GM19238 (cell line): ENCODE measurements around the gene BIK.
"Not testable (repeated sequence)": the region's sequence is repeated elsewhere in the genome, so short reads cannot be mapped to it uniquely, and the experiment has no call there.

Experiments
- DNase-seq: peaks from one replicate; pipeline ENCODE4 v3.0.0; 2011; ENCODE audit warnings: low spot score; ENCODE audit not compliant: insufficient read length

Gene BIK

DNA sequence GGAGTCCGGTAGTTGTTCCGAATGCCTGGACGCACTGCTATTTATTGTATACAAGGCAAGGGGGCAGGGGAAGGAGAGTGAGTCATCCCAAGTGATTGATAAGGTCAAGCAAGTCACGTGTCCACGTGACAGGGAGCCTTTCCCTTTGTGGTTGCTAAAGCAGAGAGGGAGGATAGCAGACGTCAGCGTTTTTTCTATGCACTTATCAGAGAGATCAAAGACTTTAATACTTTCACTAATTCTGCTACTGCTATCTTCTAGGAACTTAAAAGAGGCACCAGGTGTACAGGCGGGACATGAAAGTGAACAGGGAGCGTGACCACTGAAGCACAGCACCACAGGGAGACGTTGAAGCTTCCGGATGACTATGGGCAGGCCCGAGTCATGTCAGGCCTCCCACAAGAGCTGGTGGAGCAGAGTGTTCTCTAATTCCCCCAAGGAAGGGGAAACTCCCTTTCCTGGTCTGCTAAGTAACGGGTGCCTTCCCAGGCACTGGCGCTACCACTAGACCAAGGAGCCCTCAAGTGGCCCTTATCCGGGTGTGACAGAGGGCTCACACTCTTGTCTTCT, 6.4 kb upstream of the BIK start:
- DNase-seq = not testable (repeated sequence)

DNA sequence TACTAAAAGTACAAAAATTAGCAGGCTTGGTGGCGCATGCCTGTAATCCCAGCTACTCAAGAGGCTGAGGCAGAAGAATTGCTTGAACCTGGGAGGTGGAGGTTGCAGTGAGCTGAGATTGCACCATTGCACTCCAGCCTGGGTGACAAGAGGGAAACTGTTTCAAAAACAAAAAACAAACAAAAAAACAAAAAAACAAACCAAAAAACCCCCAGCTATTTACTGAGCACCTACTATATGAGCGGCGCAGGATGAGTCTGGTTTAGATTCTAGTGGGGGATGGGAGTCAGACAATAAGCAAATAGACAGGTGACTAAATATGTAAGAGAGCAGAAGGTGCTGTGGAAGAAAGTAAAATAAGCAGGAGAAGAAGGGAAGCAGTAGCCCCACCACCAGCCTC, 5.6 kb upstream of the BIK start:
- not testable (repeated sequence) for DNase-seq

DNA sequence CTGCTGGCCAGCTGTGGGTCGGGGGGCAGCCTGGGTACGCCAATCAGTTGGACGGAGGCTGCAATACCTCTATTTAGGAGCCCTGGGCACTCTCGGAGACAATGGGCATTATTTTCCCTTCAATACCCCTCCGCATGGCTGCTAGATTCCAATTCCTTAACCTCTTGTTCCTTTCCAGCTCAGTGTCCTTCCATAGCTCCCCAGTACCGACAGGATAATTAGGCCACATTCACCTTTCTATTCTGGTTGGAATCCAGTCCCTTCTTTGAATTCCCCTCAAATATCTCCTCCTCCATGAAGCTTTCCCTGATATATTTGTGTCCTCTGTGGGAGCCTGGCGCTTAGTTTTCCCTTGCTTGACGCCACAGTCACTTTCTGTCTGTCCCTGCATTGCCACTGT, 4.2 kb upstream of the BIK start:
- DNase-seq = no peak

DNA sequence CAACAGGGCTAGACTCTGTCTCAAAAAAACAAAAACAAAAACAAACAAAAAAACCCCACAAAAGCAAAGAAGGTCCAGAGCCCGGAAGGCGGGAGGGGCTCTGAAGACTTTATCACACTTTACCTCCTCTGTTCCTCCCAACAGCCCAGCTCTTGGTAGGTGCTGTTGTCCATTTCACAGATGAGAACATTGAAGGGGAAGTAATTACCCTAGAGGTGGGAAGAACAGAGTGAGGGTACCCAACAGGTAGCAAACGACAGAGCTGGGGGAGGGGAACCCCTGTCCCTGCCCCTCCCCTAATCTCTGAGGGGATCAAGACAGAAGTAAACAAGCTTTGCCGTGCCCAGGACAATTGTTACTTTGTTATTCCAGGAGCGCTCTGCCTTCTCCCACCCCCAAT, 1.0 kb upstream of the BIK start:
- DNase-seq = no peak

DNA sequence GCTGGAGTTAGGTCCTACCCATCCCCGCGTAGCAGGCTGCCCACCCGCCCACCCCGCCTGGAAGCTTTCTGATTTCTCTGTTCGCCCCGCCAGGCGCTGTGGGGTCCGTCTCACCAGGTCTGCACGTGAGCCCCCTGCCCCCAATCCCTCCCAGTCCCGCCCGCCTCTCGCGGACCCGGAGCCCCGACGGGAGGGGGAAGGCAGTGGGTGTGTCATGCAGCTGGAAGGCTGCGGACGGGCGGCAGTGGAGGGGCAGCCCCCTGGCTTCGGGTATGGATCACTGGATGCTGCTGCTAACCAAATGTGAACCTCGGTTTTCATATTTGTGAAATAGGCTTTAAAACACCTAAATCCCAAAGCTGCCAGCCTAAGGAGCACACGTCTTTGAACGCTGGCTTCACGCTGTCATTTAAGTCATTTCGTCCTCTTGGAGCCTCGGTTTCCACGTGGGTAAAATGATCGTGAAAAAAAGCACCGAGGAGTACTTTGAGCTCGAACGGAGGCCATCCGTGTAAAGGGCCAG, 568 bp upstream of the BIK start:
- DNase-seq = no peak

DNA sequence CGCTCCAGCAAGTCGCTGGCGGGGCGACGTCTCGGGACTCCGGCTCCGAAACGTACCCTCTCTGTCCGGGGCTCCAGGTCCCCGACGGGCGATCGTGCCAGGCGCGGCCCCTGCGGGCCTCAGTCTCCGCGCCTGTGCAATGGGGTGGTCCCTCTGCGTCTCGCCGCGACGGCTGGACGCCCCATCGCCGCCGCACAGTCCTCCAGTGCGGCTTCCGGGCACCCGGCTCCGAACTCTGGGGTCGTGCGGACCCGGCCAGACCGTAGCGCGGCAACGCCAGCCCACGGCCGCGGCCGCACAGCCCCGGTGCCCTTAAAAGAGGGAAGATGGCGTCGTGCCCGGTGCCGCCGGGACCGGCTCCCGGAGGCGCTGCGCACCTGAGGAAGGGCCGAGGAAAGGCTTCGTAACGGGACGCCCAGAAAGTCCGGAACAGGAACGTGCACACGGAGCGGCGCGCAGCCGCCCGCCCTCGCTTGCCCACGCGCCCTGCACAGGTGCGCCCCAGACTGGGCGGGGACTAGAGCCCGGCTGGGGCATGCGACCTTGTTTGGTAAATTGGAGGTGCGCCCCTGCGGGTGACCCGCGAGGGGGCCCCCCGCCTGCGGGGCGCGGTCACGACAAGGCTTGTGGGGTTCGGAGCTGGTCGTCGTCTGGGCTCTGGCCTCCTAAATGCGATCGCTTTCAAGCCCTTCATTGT, 525 bp downstream of the BIK start:
- DNase-seq = no peak

DNA sequence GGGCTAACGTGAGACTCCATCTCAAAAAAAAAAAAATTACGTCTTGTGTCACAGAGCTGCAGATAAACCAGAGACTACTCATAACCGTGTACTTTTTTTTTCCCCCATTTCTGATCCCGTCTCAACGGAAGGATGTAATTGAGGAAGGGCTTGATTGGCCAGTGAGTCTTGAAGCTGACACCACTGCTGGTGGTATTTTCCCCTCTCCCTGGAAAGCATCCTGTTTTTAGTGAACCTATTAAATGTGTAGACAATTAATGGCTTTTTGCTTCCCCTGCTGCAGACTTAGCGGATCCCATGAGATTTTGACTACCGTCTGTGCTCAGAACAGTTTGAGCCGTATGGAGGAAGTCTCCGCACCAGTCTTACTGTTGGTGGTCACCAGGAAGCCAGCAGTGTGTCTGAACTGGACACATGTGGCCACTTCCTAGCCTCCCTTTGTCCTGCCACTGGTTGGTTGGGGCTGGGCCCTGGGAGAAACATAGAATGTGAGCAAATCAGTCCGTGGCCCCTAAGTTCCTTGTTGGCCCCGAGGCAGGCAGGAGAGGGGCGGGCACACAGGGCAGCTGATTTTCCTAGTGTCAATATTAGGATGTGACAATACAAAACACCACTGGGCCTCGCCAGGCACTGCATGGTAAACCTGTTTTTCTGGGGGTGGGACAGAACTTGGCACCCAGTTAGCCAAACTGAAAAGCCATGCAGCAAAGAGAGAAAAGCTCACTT, 3.1 kb downstream of the BIK start:
- DNase-seq = no peak

DNA sequence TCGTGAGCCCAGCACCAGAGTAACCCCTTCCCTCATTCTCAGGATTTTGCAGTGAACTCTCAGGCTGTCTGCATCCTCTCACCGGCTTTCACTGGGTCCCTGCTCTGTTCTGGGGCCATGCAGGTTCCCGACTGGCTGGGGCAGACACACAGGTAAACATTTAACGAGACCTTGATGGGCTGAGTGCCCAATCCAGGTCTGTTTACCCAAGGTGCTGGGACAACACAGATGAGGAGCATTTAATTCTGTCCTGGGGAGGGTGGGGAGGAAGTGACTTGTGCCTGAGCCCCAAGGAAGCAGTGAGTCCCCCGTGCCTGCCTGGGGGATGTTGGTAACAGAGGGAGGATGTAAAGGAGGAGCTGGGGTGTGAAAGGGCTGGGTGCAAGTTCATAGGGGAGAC, 4.4 kb downstream of the BIK start:
- no peak for DNase-seq

DNA sequence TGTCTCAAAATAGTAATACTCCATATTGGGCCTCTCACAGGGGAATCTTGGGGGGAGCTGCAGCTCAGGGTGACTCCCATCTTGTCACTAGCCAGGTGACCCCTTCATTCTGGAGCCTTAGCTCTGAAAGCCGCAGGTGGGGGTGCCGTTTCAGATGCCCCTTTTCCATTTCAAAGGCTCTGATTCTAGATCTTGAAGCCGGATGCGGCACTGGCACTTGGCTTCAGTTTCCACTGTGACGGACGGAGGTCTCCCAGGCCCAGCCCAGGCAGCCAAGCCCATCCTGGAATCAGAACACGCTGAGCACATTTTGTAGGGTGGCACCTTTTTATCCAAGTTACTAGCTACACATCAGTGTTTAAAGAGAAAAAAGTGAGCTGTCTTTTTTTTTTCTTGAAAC, 6.4 kb downstream of the BIK start:
- DNase-seq = no peak

DNA sequence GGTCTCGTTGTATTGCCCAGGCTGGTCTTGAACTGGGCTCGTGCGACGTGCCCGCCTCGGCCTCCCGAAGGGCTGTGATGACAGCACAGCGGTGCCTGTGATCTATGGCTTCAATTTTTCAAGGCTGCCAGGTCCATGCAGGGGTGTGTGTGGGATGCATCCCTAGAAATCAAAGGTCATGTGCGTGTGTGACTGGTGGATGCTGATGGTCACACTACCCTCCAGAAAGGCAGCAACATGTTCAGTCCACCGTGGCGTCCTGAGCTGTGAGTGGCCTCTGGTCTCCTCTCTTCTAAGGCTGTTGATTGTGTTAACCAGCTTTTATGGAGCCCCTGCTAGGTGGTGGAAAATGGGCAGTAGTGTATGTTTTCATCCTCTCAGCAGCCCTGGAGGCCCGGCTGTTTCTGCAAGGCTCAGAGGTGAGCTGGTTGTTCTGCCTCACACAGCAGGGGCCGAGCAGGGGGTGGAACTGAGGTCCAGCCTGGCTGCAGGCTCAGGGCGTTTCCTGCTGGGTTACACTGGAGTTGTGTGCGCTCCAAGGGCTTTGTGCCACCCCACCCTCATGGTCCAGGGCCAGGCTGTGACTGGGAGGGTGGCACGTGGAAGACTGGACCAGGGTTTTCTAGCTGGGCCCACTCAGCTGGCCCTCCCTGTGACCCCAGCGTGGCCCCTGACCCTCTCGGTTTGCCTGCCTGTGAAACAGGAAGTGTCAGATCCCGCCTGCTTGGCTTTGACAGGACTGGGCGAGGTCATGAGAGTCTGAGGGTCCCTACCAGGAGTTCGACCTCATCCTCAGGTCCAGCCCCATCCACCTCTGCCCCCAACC, 7.7 kb downstream of the BIK start:
- DNase-seq = no peak

DNA sequence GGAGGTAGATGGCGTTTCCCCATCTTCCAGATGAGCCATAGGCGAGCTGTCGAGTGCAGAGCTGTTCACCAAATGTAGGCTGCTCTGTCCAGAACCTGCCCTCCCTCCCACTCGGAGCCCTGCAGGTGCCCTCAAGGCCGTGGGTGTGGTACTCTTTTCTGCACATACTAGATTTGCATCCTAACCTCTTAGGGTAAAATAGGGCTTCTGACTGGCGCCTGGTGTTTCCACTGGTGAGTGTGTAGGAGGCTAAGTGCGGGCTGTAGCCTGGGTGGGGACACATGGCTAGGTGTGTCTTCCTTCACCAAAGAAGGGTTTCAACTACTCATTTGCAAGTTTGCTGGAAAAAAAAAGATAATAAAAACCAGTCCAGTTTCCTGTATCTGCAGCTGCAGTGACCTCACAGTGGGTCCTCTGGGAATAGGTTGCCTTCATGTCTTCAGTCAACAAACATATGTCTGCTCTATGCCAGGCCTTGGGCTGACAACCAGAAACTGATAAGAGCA, 8.5 kb downstream of the BIK start:
- DNase-seq = peak; percentile 47

DNA sequence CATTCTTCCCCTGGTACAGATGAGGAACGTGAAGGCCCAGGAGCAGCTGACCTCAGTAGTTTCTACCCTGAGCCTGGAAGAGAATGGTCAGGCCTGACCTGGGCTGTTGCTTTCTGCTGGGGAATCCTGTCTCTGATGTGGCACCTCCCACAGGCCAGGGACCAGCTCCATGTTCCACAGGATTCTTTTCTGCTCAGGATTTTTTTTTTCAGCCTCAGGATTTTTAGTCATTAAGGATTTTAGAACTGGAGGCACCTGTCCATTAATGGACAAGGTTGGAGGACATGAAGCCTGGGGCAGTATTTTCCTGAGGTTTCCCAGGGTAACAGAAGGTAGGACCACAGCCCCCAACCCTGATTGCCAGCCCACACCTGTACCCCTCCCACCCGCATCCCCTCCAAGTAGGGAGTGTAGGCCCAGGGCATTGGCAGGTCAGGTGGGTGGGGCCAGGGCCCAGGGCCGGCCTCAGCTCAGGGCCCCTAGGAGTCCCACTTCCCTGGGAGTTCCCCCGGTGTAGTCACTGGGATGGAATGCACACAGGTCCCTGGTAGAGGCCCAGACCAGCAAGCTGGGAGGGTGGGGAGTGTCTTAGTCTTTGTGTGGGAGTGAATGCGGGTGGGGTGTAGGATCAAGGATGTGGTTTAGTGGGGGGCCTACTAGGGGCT, 16.1 kb downstream of the BIK start:
- DNase-seq = no peak

DNA sequence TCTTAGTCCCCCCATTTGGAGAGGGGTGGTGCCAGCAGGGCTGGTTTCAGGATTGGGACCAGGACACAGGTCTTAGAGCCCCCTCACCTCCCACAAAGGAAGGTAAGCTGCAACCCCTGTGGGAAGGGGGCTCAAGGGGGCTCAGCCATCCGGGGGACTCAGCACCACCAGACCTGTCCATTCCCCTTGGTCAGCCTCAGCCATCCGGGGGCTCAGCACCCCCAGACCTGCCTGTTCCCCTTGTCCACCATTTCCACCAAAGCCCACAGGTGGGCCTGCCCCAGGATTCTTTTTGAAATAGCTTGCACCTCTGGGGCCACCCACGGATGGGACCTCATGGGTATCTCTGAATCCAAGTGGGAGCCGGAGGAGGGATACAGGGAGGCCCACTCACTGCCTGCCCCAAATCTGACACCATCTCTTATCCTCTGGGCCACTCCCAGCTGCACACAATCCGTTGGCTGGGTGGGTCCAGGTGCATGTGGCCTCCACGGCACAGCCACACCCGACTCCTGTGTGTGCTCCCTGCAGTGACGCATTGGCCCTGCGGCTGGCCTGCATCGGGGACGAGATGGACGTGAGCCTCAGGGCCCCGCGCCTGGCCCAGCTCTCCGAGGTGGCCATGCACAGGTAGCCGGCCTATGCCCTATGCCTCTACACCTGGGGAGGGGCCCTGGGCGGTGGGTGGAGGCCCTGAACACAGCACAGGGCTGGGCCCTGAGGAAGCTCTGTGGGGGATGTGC, 16.8 kb downstream of the BIK start:
- no peak for DNase-seq

DNA sequence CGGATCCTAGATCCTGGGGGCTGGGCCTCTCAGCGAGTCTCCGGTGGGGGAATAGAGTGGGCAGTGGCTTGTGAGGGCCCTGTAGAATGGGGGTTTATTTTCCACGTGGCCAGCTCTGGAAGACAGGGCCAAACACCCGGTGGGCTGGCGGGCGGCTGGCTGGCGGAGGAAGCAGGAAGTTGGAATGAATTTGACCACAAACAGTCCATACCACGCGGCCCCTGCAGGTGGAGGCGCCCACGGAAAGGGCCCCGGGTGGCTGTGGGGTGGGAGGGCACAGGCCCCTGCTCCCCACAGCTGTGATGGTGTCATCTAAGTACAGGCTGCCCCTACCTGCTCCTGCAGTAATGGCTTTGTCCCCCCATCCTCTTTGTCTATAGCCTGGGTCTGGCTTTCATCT, 17.6 kb downstream of the BIK start:
- no peak for DNase-seq

DNA sequence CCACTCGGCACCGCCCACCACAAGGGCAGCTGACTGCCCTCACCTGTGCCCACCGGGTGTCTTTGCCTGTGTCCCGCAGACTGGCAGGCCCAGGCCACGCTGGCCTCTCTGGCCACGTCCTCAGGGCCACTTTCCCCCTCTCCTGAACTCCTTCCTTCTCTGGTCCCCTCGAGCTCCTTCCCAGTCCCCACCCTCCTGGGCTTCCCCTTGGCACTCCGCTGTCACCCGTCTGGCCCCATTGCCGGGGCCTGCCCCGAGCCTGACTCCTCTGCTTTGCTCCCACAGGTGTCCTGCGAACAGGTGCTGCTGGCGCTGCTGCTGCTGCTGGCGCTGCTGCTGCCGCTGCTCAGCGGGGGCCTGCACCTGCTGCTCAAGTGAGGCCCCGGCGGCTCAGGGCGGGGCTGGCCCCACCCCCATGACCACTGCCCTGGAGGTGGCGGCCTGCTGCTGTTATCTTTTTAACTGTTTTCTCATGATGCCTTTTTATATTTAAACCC, 18.4 kb downstream of the BIK start:
- DNase-seq = no peak

DNA sequence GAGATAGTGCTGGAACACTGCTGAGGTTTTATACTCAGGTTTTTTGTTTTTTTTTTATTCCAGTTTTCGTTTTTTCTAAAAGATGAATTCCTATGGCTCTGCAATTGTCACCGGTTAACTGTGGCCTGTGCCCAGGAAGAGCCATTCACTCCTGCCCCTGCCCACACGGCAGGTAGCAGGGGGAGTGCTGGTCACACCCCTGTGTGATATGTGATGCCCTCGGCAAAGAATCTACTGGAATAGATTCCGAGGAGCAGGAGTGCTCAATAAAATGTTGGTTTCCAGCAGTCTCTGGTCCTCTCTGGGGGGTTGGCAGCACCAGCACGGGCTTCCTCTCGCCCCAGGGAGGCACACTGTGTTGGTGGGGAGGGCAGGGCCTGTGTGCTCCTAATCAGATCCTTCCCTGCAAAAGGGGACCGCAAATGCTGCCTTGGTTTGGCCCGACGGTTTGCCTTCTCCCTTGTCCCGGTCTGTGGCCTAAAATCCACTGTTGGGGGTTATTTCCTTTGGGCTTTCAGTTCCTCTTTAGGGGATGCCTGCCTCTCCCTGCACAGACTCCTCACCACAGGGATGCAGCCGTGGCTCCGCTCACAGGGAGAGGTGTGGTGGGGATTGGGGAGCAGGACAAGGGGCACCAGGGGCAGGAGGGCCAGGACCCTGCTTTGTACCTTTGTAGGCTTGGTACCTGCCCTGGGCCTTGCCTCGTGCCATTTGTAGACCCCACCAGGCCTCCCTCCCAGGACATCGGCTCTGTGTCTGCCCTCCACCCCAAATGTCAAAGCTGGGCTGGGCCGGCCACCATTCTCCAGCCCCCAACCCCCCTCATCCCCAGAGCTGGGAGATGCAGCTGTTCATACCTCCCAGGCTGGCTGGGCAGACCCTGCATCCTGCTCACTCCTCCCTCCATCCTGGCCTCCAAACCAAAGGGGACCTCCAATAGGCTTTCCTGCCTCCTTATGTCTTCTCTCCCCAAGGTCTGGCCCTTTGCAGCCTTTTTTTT, 19.2 kb downstream of the BIK start:
- DNase-seq = no peak

DNA sequence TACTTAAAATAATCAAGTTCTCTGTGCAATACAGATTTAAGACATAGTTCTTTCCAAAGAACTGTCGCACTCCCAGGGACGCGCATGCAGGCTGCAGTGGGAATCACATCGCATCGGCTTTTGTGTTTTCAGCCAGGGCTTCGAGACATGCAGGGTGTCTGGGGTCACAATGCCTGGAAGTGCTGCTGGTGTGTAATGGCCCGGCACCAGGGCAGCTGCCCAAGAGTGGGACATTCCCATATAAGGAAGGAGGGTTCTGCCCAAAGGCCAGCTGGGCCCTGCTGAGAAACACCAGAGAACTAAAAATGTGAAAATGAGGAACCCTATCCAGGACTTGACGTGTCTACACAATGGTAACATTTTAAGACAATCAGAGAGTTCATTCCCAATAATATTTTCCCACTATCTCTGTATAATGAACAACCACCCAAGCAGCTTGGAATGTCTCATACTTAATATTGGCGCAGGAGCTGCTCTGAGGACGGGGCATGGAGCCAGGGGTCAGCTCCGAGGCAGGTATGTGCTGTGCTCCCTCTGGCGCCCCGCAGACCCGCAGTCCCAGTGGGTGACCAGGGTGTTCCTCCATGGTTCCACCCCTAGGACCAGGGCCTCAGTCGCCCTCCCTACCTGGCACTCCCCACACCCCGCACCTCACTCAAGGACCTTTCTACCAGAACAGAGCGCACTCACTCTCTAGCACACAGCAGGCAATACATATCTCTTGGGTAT, 21.4 kb downstream of the BIK start:
- DNase-seq = no peak

DNA sequence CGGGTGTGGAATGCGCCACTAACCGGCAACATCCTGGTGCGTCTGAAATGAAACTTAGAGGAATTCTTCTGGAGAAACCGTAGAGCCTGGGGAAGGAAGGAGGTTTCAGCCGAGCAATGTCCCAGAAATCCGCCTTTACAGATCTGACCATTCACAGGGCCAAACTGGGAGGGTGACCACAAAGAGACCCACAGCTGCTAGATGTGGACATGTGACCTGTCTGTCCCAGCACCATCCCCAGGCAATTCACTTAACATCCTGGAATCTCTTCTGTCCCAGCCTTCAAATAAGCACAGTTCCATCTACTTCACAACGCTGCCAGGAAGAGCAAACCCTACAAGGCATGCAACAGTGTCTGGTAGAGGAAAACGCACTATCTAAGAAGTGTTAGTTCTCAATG, 22.9 kb downstream of the BIK start:
- DNase-seq = no peak
